MG63 (cell line): Measurements from ENCODE around the gene NFYC. TPM values are rescaled to one million over a fixed set of nuclear protein-coding genes. Genes with fewer than 3 reads are reported as not detected.
A peak's percentile ranks its signal among the peaks of the same experiment; 100 is the strongest.

Experiments
- DNase-seq: peaks from one replicate; pipeline ENCODE4 v3.0.0-alpha.2; 2020
- H3K27me3 ChIP-seq: fragments of 250-450 bp; sonication (Bioruptor Pico); 2 replicates; pipeline ENCODE4 v1.5.1; 2020; ENCODE audit warnings: mild to moderate bottlenecking, moderate library complexity
- H3K36me3 ChIP-seq: fragments of 250-450 bp; sonication (Bioruptor Pico); 2 replicates; pipeline ENCODE4 v1.5.1; 2020; ENCODE audit warnings: mild to moderate bottlenecking, moderate library complexity
- H3K4me3 ChIP-seq: fragments of 250-450 bp; sonication (Bioruptor Pico); 2 replicates; pipeline ENCODE4 v1.5.1; 2020; ENCODE audit warnings: mild to moderate bottlenecking, moderate library complexity
- H3K9me3 ChIP-seq: fragments of 250-450 bp; sonication (Bioruptor Pico); 2 replicates; pipeline ENCODE4 v1.5.1; 2020; ENCODE audit warnings: mild to moderate bottlenecking, moderate library complexity
- total RNA-seq: library from RNA; depleted of rRNA; stranded (reverse); fragments of >200 nt; shearing (Covaris generic); gene quantifications from 2 replicates; pipeline ENCODE4 v1.2.3, GENCODE V29; 2014; ENCODE audit warnings: low replicate concordance

The NFYC gene
- total RNA-seq, 1 experiment from 2014 or later, result 16.4 TPM

GRCh38 chr1:40757084-40757483 lies 65.6 kb downstream of the NFYC start:
- Histone ChIP-seq H3K27me3 (no peaks in the 10 kb centered on the region), H3K36me3 (peaks cover 20% of the 10 kb centered on the region), H3K9me3 (no peaks in the 10 kb centered on the region), H3K4me3 (no peak overlapping the region)
- no peak for DNase-seq

GRCh38 chr1:40758004-40758403 lies 66.5 kb downstream of the NFYC start:
- H3K9me3 ChIP-seq, result no peaks in the 10 kb centered on the region
- H3K27me3 ChIP-seq, result no peaks in the 10 kb centered on the region
- H3K36me3 ChIP-seq, result peaks cover 20% of the 10 kb centered on the region
- H3K4me3 ChIP-seq, result no peak overlapping the region
- no peak for DNase-seq

- H3K9me3 ChIP-seq, result no peaks in the 10 kb centered on the region
- no peak for DNase-seq
- H3K27me3 ChIP-seq, result no peaks in the 10 kb centered on the region
- peaks cover 18% of the 10 kb centered on the region for H3K36me3 ChIP-seq
- H3K4me3 ChIP-seq, result no peak overlapping the region
These were observed 67.3 kb downstream of the NFYC start for GRCh38 chr1:40758578-40759343.

- Histone ChIP-seq H3K27me3 (no peaks in the 10 kb centered on the region), H3K36me3 (peaks cover 18% of the 10 kb centered on the region), H3K9me3 (no peaks in the 10 kb centered on the region), H3K4me3 (no peak overlapping the region)
- DNase-seq, result no peak
These were observed 69.5 kb downstream of the NFYC start for GRCh38 chr1:40760984-40761383.

- Histone ChIP-seq H3K27me3 (no peaks in the 10 kb centered on the region), H3K9me3 (no peaks in the 10 kb centered on the region), H3K4me3 (no peak overlapping the region), H3K36me3 (peaks cover 21% of the 10 kb centered on the region)
- no peak for DNase-seq
These were observed 70.8 kb downstream of the NFYC start for GRCh38 chr1:40762144-40762923.

- DNase-seq, result no peak
- Histone ChIP-seq H3K27me3 (no peaks in the 10 kb centered on the region), H3K36me3 (peaks cover 16% of the 10 kb centered on the region), H3K9me3 (no peaks in the 10 kb centered on the region), H3K4me3 (no peak overlapping the region)
These were observed 72.4 kb downstream of the NFYC start for GRCh38 chr1:40763742-40764532.

- H3K36me3 ChIP-seq, result peaks cover 16% of the 10 kb centered on the region
These were observed 73.5 kb downstream of the NFYC start for GRCh38 chr1:40764981-40765380.

GRCh38 chr1:40766017-40766416 lies 74.5 kb downstream of the NFYC start:
- H3K4me3 ChIP-seq, result no peak overlapping the region
- H3K9me3 ChIP-seq, result no peaks in the 10 kb centered on the region
- no peak for DNase-seq
- peaks cover 13% of the 10 kb centered on the region for H3K36me3 ChIP-seq
- no peaks in the 10 kb centered on the region for H3K27me3 ChIP-seq

More at GRCh38 chr1:40764981-40765380, 73.5 kb downstream of the NFYC start:
- no peak for DNase-seq
- Histone ChIP-seq H3K27me3 (no peaks in the 10 kb centered on the region), H3K9me3 (no peaks in the 10 kb centered on the region), H3K4me3 (no peak overlapping the region)

- Histone ChIP-seq H3K36me3 (peaks cover 13% of the 10 kb centered on the region), H3K9me3 (no peaks in the 10 kb centered on the region), H3K27me3 (no peaks in the 10 kb centered on the region), H3K4me3 (no peak overlapping the region)
- DNase-seq, result no peak
These were observed 75.1 kb downstream of the NFYC start for GRCh38 chr1:40766560-40766959.

GRCh38 chr1:40768146-40768990 lies 76.9 kb downstream of the NFYC start:
- peaks cover 13% of the 10 kb centered on the region for H3K36me3 ChIP-seq

GRCh38 chr1:40769815-40770214 lies 78.3 kb downstream of the NFYC start:
- peak; percentile 33 for DNase-seq
- no peak overlapping the region for H3K4me3 ChIP-seq
- no peaks in the 10 kb centered on the region for H3K9me3 ChIP-seq
- no peaks in the 10 kb centered on the region for H3K27me3 ChIP-seq
- H3K36me3 ChIP-seq, result peaks cover 5% of the 10 kb centered on the region

More at GRCh38 chr1:40768146-40768990, 76.9 kb downstream of the NFYC start:
- no peak for DNase-seq
- H3K4me3 ChIP-seq, result no peak overlapping the region
- no peaks in the 10 kb centered on the region for H3K27me3 ChIP-seq
- no peaks in the 10 kb centered on the region for H3K9me3 ChIP-seq

GRCh38 chr1:40770296-40771070 lies 79.0 kb downstream of the NFYC start:
- Histone ChIP-seq H3K4me3 (no peak overlapping the region), H3K36me3 (peaks cover 5% of the 10 kb centered on the region), H3K9me3 (no peaks in the 10 kb centered on the region), H3K27me3 (no peaks in the 10 kb centered on the region)
- DNase-seq, result no peak

GRCh38 chr1:40772146-40772955 lies 80.8 kb downstream of the NFYC start:
- no peak for DNase-seq
- Histone ChIP-seq H3K9me3 (peaks cover 5% of the 10 kb centered on the region), H3K36me3 (no peaks in the 10 kb centered on the region; the same call in none of the 2 replicates), H3K4me3 (no peak overlapping the region), H3K27me3 (no peaks in the 10 kb centered on the region)

- Histone ChIP-seq H3K27me3 (no peaks in the 10 kb centered on the region), H3K36me3 (no peaks in the 10 kb centered on the region; the same call in 1 of the 2 replicates), H3K9me3 (peaks cover 8% of the 10 kb centered on the region), H3K4me3 (no peak overlapping the region)
- DNase-seq, result no peak
These were observed 82.3 kb downstream of the NFYC start for GRCh38 chr1:40773748-40774265.
